Tibial nerve (tissue), 4 donors: ENCODE results near the gene FOXF1. TPM values are rescaled to one million over a fixed set of nuclear protein-coding genes. Genes with fewer than 3 reads are reported as not detected.
A peak's percentile ranks its signal among the peaks of the same experiment; 100 is the strongest.

Experiments
- DNase-seq, 2 donors: peaks; one replicate each; pipeline ENCODE4 v3.0.0-alpha.2; 2019; ENCODE audit warnings: low spot score in 2 of 2
- H3K27ac ChIP-seq, 4 donors: fragments of 200-600 bp; sonication (generic) in 3 of 4; one replicate each; pipeline ENCODE4 v1.5.1; 2017 to 2019; ENCODE audit warnings: mild to moderate bottlenecking in 1 of 4
- H3K27me3 ChIP-seq, 2 donors: fragments of 200-600 bp; sonication (generic) in 1 of 2; one replicate each; pipeline versions ENCODE4 v1.5.1 to v1.6.0; 2017 to 2019
- H3K36me3 ChIP-seq, 3 donors: fragments of 200-600 bp; sonication (generic); one replicate each; pipeline ENCODE4 v1.5.1; 2018 to 2019
- H3K4me1 ChIP-seq, 4 donors: fragments of 200-600 bp; sonication (generic) in 3 of 4; one replicate each; pipeline ENCODE4 v1.5.1; 2017 to 2019
- H3K4me3 ChIP-seq, 4 donors: fragments of 200-600 bp; sonication (generic) in 3 of 4; one replicate each; pipeline ENCODE4 v1.5.1; 2017 to 2019; ENCODE audit warnings: mild to moderate bottlenecking in 1 of 4, moderate library complexity in 1 of 4
- H3K9me3 ChIP-seq, 4 donors: fragments of 200-600 bp; sonication (generic) in 3 of 4; one replicate each; pipeline ENCODE4 v1.5.1; 2017 to 2019
- CTCF ChIP-seq, 5 experiments: fragments of 200-600 bp in 3 of 5; fragments of 450-650 bp in 2 of 5; sonication (generic) in 3 of 5; IDR thresholded peaks; one replicate each; pipeline ENCODE4 v1.5.1; 2016 to 2019; ENCODE audit warnings: antibody characterized with exemption in 5 of 5, mild to moderate bottlenecking in 3 of 5, moderate library complexity in 2 of 5
- EP300 ChIP-seq, 2 donors: sonication (generic); formaldehyde crosslinking; IDR thresholded peaks; one replicate each; pipeline ENCODE4 v1.6.1; 2017; ENCODE audit warnings: antibody characterized with exemption in 2 of 2, mild to moderate bottlenecking in 1 of 2
- POLR2A ChIP-seq, 2 donors: fragments of 450-650 bp; IDR thresholded peaks; one replicate each; pipeline ENCODE4 v1.6.1; 2017; ENCODE audit warnings: antibody characterized with exemption in 2 of 2, mild to moderate bottlenecking in 2 of 2, moderate library complexity in 2 of 2
- WGBS, 2 donors: methylation state at CpG; one replicate each; pipeline ENCODE4 v1.1.5; 2018; 5-methylcytosine and 5-hydroxymethylcytosine counted together
- total RNA-seq, 4 donors: library from RNA; depleted of rRNA; stranded (reverse); fragments of >200 nt; gene quantifications; one replicate each; pipeline ENCODE4 v1.1.0, GENCODE V29; 2016

Gene FOXF1
- total RNA-seq, 4 donors from 2014 or later = 0.21 TPM; not detected in 3

GRCh38 chr16:86512301-86512859 is 2.1 kb downstream of the FOXF1 start:
- peaks cover 6 to 99% of the 10 kb centered on the region in 2 donors for H3K27me3 ChIP-seq
- no peak overlapping the region for H3K27ac ChIP-seq
- H3K4me1 ChIP-seq = peaks cover 0 to 67% (median 25%) of the 10 kb centered on the region in 4 donors
- WGBS, 2 donors = 32 to 40% methylated on average over 22 to 24 of the region's 24 CpGs
- TF ChIP-seq CTCF (IDR thresholded peaks at IDR 0.05) (no peak), EP300 (IDR thresholded peaks at IDR 0.05) (no peak), POLR2A (IDR thresholded peaks at IDR 0.05) (no peak)
- DNase-seq = no peak
- H3K4me3 ChIP-seq = peak overlapping the region in 1 of 4 donors; percentile 57
- H3K9me3 ChIP-seq = no peaks in the 10 kb centered on the region
- H3K36me3 ChIP-seq = no peaks in the 10 kb centered on the region

- Histone ChIP-seq H3K27me3 (peaks cover 6 to 97% of the 10 kb centered on the region in 2 donors), H3K4me3 (peak overlapping the region in 1 of 4 donors; percentile 57), H3K27ac (no peak overlapping the region), H3K9me3 (no peaks in the 10 kb centered on the region), H3K36me3 (no peaks in the 10 kb centered on the region), H3K4me1 (peaks cover 0 to 61% (median 25%) of the 10 kb centered on the region in 4 donors)
- 21 to 23% methylated on average over 29 of the region's 29 CpGs for WGBS, 2 donors
- DNase-seq = no peak
- TF ChIP-seq POLR2A (IDR thresholded peaks at IDR 0.05) = no peak
- no peak for TF ChIP-seq EP300 (IDR thresholded peaks at IDR 0.05)
- TF ChIP-seq CTCF (IDR thresholded peaks at IDR 0.05) = no peak
These were observed 2.6 kb downstream of the FOXF1 start for GRCh38 chr16:86512860-86513470.

GRCh38 chr16:86513471-86514277 is 3.3 kb downstream of the FOXF1 start:
- Histone ChIP-seq H3K4me3 (no peak overlapping the region), H3K9me3 (no peaks in the 10 kb centered on the region), H3K27ac (no peak overlapping the region), H3K36me3 (no peaks in the 10 kb centered on the region), H3K4me1 (peaks cover 0 to 54% (median 18%) of the 10 kb centered on the region in 4 donors), H3K27me3 (peaks cover 6 to 97% of the 10 kb centered on the region in 2 donors)
- TF ChIP-seq EP300 (IDR thresholded peaks at IDR 0.05) = no peak
- no peak for TF ChIP-seq CTCF (IDR thresholded peaks at IDR 0.05)
- no peak for TF ChIP-seq POLR2A (IDR thresholded peaks at IDR 0.05)
- 23 to 32% methylated on average over 35 of the region's 35 CpGs for WGBS, 2 donors
- no peak for DNase-seq

GRCh38 chr16:86514481-86515376 is 4.4 kb downstream of the FOXF1 start:
- Histone ChIP-seq H3K9me3 (no peaks in the 10 kb centered on the region), H3K27ac (no peak overlapping the region), H3K4me1 (peaks cover 0 to 48% (median 8%) of the 10 kb centered on the region in 4 donors), H3K27me3 (peaks cover 6 to 95% of the 10 kb centered on the region in 2 donors), H3K36me3 (no peaks in the 10 kb centered on the region), H3K4me3 (no peak overlapping the region)
- WGBS, 2 donors = 19 to 24% methylated on average over 18 of the region's 18 CpGs
- TF ChIP-seq CTCF (IDR thresholded peaks at IDR 0.05) (no peak), POLR2A (IDR thresholded peaks at IDR 0.05) (no peak), EP300 (IDR thresholded peaks at IDR 0.05) (no peak)
- no peak for DNase-seq
